ENCODE results near the gene LEMD2. TPM values are rescaled to one million over a fixed set of nuclear protein-coding genes. Genes with fewer than 3 reads are reported as not detected.

Gene LEMD2
- total and polyA plus RNA-seq, 2 of the 4 experiments (the other 2 are of a cell fraction), result 26.5 to 43.6 TPM

DNA sequence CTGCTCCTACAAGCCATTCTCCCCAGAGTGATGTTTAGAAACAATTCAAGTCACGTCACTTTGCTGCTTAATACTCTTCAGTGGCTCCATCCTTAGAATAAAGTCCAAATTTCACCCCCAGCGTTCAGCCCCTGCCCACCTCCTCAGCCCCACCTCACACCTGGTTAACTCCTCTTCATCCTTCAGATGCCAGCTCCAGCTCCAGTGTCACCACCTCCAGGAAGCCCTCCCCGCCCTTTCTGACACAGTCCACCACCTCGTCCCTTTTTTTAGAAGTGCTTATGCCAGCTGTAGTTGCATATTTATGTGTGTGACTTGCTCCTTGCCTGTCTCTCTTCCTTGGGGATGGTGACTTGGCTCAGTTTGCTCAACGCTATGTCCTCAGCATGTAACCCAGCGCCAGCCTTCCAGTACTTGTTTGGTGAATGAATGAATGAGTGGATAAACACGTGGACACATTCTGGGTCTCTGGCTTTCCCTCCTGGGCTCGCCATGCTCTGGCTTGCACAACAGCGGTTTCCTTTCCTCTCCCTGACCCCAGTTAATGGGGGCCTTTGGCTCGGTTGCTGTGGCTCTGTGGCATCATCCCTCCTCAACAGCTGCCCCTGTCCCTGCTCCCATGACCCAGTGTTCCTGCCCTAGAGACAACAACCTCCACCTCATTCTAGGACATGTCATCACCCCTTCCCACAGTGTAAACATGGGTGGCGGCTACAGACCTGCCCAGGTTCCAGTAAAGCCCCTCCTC, 38.5 kb downstream of the LEMD2 start:
- Histone ChIP-seq H3K36me3 (ENCODE audit: control insufficient read depth, insufficient read depth, low read length) (no peaks in the 10 kb centered on the region), H3K4me2 (ENCODE audit: low read depth, low read length) (no peak overlapping the region), H3K27me3 (ENCODE audit: control insufficient read depth, insufficient read depth, low read length) (no peaks in the 10 kb centered on the region), H3K23ac (ENCODE audit: low read depth, low read length) (no peak overlapping the region), H3K14ac (replicated peaks; ENCODE audit: low read depth, low read length) (0 out of 2 replicates have a peak overlapping the region, but pooled peaks have one; percentile 39), H2BK120ac (ENCODE audit: low read depth, low read length) (peak overlapping the region; percentile 48; the same call in 1 of the 2 replicates), H3K27ac (ENCODE audit: insufficient read depth, low read length) (no peak overlapping the region), H2BK20ac (ENCODE audit: low read depth, low read length) (no peak overlapping the region), H2AFZ (replicated peaks; ENCODE audit: low read length, poor library complexity) (peak overlapping the region; percentile 65), H3K4me3 (ENCODE audit: insufficient read depth, low read depth, low read length) (no peak overlapping the region), H2BK15ac (ENCODE audit: low read depth, low read length) (0 out of 3 replicates have a peak overlapping the region, but pooled peaks have one; percentile 21), H2AK9ac (replicated peaks; ENCODE audit: low read depth, low read length, poor library complexity) (peak overlapping the region; percentile 23), H3K4ac (ENCODE audit: low read depth, low read length) (peak overlapping the region; percentile 53), H3K9me1 (ENCODE audit: insufficient read depth, low read length) (peaks cover 10% of the 10 kb centered on the region), H3K79me1 (ENCODE audit: low read depth in 1 of 2, low read length in 2 of 2) (no peaks in the 10 kb centered on the region; a peak in 1 of 4 replicates), H3K9ac (ENCODE audit: low read depth, low read length) (no peak overlapping the region), H3K56ac (ENCODE audit: extremely low read depth, insufficient read depth, low read length) (no peak overlapping the region), H3K18ac (ENCODE audit: low read depth, low read length) (no peak overlapping the region), H3K9me3 (ENCODE audit: control insufficient read depth, insufficient read depth, low read length) (no peaks in the 10 kb centered on the region), H2BK5ac (ENCODE audit: low read depth, low read length, poor library complexity, severe bottlenecking) (no peak overlapping the region), H4K8ac (ENCODE audit: low read depth in 2 of 2, low read length in 2 of 2) (no peak overlapping the region), H4K20me1 (ENCODE audit: insufficient read depth, low read length) (0 out of 2 replicates have a peak, but pooled peaks cover 3% of the 10 kb centered on the region), H3K4me1 (ENCODE audit: control insufficient read depth, insufficient read depth, low read length) (peaks cover 36% of the 10 kb centered on the region), H2AK5ac (ENCODE audit: low read depth, low read length) (peak overlapping the region; percentile 83), H4K5ac (ENCODE audit: low read depth, low read length) (no peak overlapping the region), H4K91ac (ENCODE audit: insufficient read depth, low read depth, low read length) (peak overlapping the region; percentile 8; the same call in 1 of the 2 replicates)
- no peak for ATAC-seq (ENCODE audit: low read depth)
- in situ Hi-C loops (cut with MboI; ENCODE audit: low sequenced_read_pairs) (no loop called here), intact Hi-C loops (cut with micrococcal nuclease) (no loop called here), dilution Hi-C loops (cut with HindIII; ENCODE audit: low sequenced_read_pairs, unreplicated experiment) (no loop called here)
- BruUV-seq (replicated peaks), result no TSS peak
- CTCF ChIA-PET, result interaction anchor here (0.9 to 2.5 kb wide), 2 partner anchors 11 to 21 kb away, joined by 3 to 10 read pairs; no protein-coding TSS in a partner anchor
- POLR2A ChIA-PET (ENCODE audit: unreplicated experiment), result no interaction called here
- TF ChIP-seq BHLHE40 (IDR thresholded peaks at IDR 0.05; ENCODE audit: low read depth, low read length) (no peak), RFX5 (IDR thresholded peaks at IDR 0.05; ENCODE audit: low read depth, low read length) (no peak), CHD1 (IDR thresholded peaks at IDR 0.05; ENCODE audit: low read depth, low read length) (no peak), MXI1 (IDR thresholded peaks at IDR 0.05; ENCODE audit: borderline replicate concordance, low read depth, low read length) (no peak), SMC3 (IDR thresholded peaks at IDR 0.05; ENCODE audit: low read depth, low read length) (no peak), RCOR1 (IDR thresholded peaks at IDR 0.05; ENCODE audit: insufficient replicate concordance, low read length) (no peak), RAD21 (IDR thresholded peaks at IDR 0.05; ENCODE audit: low read length) (no peak), FOS (IDR thresholded peaks at IDR 0.05; ENCODE audit: low read depth, low read length) (no peak), NFE2L2 (IDR thresholded peaks at IDR 0.05; ENCODE audit: low read depth, low read length) (no peak)
- TF ChIP-seq, protein P1, sequence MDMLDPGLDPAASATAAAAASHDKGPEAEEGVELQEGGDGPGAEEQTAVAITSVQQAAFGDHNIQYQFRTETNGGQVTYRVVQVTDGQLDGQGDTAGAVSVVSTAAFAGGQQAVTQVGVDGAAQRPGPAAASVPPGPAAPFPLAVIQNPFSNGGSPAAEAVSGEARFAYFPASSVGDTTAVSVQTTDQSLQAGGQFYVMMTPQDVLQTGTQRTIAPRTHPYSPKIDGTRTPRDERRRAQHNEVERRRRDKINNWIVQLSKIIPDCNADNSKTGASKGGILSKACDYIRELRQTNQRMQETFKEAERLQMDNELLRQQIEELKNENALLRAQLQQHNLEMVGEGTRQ (IDR thresholded peaks at IDR 0.05; ENCODE audit: low read depth, low read length), result no peak
- no peak for DNase-seq
- 73% methylated on average over 5 of the region's 11 CpGs; no CpG with 5 or more reads in 1 of the 2 experiments for WGBS, 2 experiments (ENCODE audit: extremely low coverage in 2 of 2, insufficient read length in 1 of 2)
